T47D (cell line): ENCODE measurements around the gene CNN1.
A peak's percentile ranks its signal among the peaks of the same experiment; 100 is the strongest.
"Not testable (repeated sequence)": the region's sequence is repeated elsewhere in the genome, so short reads cannot be mapped to it uniquely, and the experiment has no call there.

Experiments used
- DNase-seq, 2 experiments: peaks; one replicate each; pipeline versions ENCODE4 v3.0.0 to v3.0.0-alpha.2; 2011 to 2012; ENCODE audit warnings: low read depth in 1 of 2, low spot score in 1 of 2
- JUND ChIP-seq: IDR thresholded peaks from 2 replicates; pipeline ENCODE4 v1.6.1; 2012; ENCODE audit warnings: low read depth
- in situ Hi-C: cut with HindIII; loops from 2 replicates; pipeline ENCODE4 v1.10.0; 2016; ENCODE audit warnings: low sequenced_read_pairs, low pct_unique_long_range_greater_than_20kb

The CNN1 gene

DNA sequence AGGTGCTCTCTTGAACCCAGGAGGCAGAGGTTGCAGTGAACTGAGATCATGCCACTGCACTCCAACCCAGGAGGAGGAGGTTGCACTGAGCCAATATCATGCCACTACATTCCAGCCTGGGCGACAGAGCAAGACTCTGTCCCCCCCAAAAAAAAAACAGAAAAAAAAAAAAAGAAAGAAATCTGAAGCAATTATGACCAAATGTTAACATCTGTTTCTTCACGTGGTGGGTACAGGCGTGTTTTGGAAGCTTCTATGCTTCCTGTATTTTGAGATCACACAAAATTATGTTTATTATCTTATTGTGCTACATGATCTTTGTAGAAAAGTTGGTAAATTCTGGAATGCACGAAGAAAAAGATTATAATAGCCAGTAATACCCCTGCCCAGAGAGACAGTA, 41.5 kb downstream of the CNN1 start:
- in situ Hi-C loops, result no loop called here
- TF ChIP-seq JUND, result no peak
- DNase-seq, result no peak

DNA sequence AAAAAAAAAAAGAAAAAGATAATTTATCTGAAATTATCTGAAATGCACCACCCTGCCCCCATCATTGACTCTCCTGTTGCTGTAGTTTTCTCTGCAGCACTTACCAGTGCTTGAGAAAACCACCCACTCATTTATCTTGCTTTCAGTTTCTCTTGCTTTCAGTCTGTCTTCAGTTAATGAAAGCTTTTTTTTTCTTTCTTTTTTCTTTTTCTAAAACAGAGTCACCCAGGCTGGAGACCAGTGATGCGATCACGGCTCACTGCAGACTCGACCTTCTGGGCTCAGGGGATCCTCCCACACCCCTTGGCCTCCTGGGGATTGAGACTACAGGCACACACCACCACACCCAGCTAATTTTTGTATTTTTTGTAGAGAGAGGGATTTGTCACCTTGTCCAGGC, 43.1 kb downstream of the CNN1 start:
- TF ChIP-seq JUND, result no peak
- in situ Hi-C loops, result no loop called here
- DNase-seq, result no peak

DNA sequence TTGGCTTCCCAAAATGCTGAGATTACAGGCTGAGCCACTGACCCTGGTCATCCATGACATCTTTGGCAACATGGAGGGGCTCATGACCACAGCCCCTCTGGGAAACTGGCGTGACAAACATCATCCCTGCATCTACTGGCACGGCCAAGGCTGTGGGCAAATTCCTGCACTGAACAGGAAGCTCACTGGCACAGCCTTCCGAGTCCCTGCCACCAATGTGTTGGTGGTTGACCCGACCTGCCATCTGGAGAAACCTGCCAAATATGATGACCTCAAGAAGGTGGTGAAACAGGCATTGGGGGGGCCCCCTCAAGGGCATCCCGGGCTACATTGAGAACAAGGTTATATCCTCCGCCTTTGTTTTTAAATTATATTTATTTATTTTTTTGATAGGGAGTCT, 47.7 kb downstream of the CNN1 start:
- TF ChIP-seq JUND, result no peak
- in situ Hi-C loops, result no loop called here

DNA sequence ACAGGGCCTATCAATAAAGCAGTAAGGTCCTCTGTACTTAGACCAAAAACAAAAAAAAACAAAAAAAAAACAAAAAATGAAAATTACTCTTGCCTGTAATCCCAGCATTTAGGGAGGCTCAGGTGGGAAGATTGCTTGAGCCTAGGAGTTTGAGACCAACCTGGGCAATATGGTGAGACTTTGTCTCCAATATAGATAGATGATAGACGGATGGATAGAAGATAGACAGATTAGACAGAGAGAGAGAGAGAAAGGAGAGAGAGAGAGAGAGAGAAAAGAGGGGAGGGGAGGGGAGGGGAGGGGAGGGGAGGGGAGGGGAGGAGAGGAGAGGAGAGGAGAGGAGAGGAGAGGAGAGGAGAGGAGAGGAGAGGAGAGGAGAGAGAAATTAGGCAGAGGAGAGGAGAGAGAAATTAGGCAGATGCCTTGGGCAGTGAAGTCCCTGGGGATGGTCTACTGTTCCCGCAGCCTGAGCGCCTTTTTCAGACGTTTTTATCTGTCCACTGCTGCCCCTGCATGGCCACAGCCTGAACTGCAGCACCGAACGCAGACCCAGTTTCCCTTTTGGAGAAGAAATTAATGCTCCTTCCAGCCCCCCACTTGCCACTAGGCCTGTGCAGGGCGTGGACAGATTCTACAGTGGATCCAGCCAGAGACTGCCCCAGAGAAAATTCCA, 48.8 kb downstream of the CNN1 start:
- in situ Hi-C loops, result no loop called here
- no peak for TF ChIP-seq JUND
- peak; percentile 38 to 60 for DNase-seq

More for the DNA sequence above, 47.7 kb downstream of the CNN1 start:
- no peak for DNase-seq

DNA sequence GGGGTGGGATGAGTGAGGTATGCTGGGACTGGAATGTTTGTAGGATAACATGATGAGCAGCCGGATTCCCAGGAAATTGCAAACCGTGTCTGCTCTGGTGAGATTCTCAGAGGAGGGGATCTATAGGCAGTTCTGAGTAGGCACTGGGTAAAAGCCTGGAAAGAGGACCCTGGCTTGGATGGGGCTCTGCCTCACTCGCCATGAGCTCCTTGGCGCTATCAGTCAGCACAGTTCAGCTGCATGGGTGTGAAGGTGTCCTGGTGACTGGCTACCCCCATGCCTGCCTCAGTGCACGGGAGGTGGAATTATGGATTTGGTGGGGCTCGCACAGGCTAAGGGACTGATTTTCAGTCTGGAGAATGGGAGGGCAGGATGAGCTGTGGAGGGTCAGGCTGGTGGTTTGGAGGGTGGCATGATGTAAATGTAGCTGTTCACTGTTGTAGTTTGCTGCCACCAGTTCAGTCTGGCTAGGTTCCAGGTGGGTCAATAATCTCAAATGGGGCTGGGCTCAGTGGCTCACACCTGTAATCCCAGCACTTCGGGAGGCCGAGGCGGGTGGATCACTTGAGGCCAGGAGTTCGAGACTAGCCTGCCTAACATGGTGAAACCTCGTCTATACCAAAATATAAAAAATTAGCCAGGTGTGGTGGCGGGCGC, 49.5 kb downstream of the CNN1 start:
- peak in 1 of 2 experiments; percentile 12 for DNase-seq
- no peak for TF ChIP-seq JUND
- in situ Hi-C loops, result no loop called here

DNA sequence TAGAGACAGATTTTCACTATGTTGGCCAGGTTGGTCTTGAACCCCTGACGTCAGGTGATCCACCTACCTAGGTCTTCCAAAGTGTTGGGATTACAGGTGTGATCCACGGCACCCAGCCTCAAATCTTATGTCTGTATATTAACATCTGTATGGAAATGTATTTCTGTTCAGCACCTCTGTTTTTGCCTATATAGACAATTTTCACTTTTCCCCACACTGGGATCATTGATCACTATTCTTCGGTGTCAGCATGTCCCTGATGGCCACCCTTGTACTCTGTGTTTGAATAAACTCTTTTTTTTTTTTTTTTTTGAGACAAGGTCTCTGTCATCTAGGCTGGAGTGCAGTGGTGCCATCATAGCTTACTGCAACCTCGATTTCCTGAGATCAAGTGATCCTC, 55.4 kb downstream of the CNN1 start:
- no peak for TF ChIP-seq JUND
- in situ Hi-C loops, result no loop called here
- no peak for DNase-seq

DNA sequence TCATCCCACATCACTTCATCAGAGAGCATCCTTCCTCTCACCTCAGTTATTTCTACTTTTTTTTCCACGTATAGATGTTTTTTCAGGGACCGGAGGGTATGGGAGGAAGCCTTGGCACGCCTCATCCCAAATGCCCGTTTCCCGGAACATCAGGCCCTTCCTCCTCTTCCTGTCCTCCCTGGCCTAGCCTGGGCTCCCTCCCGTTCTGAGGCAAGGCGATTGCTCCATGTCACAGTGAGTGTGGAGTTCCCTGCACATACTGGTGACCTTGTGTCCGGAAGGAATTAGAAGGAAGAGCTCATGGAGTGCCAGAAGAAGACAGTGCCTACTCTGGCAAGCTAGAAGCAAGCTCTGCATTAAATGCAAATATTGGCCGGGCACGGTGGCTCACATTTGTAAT, 57.5 kb downstream of the CNN1 start:
- in situ Hi-C loops, result no loop called here
- no peak for TF ChIP-seq JUND
- DNase-seq, result no peak

DNA sequence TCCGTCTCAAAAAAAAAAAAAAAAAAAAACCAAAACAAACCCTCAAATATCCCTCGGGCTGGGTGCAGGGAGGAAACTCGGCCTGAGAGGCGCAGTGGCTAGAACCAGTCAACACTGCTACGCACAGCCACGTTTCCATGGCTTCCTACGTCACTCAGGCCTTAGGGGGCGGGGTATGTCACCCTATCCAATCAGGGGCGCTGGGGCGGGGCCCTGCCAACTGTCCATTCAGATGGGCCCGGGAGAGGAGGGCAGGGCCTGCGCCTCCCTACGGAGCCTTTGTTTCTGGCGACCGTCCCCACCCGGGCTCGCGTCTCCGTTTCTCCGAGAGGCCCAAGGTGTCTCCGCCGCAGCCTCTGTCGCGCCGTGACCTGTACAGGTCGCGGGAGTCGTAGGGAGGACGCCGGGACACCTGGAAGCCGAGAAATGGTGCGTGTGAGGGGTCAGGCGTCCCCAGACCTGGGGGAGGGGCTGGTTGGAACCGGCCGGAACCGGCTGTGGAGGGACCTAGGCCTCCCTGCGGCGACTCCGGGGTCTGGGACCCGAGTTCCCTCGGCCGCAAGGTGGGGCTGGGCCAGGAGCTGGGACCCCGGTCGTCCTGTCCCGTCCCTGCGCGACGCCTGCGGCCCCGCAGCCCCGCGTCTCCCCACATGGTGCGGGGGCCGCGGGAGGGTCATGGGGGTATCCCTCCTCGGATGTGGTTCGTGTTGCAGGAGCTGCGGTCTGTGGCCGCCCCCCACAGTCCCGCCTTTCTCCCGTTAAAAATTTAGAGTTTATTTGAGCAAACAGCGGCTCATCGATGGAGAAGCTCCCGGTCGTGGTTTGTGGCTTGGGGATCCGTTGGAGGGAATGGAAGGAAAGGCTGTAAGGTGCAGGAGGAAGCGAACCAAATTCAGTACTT, 58.8 kb downstream of the CNN1 start, which contains the start of gene ZNF627:
ZNF627 (plus strand) TSS at position 282 of the 901 bp plus-strand sequence; CDS start at position 427, 145 bp downstream.
- in situ Hi-C loops, result no loop called here

DNA sequence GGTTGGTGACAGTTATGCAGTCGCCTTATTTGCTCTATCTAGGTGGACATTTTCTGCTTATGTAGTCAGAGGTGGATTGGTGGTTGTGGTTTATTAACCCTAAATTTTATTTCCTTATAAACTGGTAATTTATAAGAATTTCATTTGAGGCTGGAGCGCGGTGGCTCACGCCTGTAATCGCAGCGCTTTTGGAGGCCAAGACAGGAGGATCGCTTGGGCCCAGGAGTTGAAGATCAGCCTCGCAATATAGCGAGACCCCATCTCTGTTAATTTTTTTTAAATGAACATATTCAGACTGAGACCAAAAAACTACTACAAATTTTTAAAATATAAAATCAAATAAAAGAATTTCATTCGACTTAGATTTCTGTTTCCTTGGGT, 59.4 kb downstream of the CNN1 start:
- DNase-seq, result no peak
- in situ Hi-C loops, result no loop called here
- TF ChIP-seq JUND, result no peak

More for the DNA sequence above, 58.8 kb downstream of the CNN1 start, which contains the start of gene ZNF627:
- TF ChIP-seq JUND, result no peak
- DNase-seq, result peak; percentile 95 to 98

DNA sequence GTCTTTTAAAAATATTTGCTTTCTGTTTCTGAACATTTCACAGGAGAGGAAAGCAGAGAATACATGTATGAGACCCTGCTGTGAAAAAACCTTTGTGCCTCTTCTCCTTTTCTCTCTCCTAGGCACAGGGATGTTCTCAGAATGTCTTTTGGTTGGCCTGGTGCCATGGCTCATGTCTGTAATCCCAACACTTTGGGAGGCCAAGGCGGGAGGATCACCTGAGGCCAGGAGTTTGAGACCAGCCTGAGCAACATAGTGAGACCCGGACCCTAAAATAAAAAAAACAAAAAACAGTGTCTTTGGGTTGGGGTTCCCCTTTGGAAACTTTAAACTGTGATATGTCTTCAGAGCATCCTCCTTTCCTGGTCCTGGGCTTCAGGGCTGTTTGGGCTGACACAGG, 60.1 kb downstream of the CNN1 start:
- in situ Hi-C loops, result no loop called here
- DNase-seq, result no peak
- TF ChIP-seq JUND, result no peak

DNA sequence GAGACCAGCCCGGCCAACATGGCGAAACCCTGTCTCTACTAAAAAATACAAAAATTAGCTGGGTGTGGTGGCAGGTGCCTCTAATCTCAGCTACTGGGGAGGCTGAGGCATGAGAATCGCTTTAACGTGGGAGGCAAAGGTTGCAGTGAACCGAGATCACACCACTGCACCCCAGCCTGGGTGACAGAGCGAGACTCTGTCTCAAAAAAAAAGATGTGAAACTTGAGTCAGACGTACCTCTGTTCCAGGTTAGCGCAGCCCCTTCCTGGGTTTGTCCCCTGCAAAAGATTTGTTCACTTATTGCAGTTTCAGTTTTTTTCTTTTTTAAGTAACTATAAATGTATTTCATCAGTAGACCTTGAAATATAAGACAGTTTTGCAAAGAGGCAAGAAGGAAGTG, 61.1 kb downstream of the CNN1 start:
- in situ Hi-C loops, DNase-seq: not testable (repeated sequence)
